ENCODE measurements around the gene RAB40C. TPM values are rescaled to one million over a fixed set of nuclear protein-coding genes. Genes with fewer than 3 reads are reported as not detected.

RAB40C gene
- total and polyA plus RNA-seq, 9 of the 15 experiments (the other 6 are each of a cell fraction or from before 2014, with no cell fraction given): 0.17 to 23.4 (median 8.7) TPM

DNA sequence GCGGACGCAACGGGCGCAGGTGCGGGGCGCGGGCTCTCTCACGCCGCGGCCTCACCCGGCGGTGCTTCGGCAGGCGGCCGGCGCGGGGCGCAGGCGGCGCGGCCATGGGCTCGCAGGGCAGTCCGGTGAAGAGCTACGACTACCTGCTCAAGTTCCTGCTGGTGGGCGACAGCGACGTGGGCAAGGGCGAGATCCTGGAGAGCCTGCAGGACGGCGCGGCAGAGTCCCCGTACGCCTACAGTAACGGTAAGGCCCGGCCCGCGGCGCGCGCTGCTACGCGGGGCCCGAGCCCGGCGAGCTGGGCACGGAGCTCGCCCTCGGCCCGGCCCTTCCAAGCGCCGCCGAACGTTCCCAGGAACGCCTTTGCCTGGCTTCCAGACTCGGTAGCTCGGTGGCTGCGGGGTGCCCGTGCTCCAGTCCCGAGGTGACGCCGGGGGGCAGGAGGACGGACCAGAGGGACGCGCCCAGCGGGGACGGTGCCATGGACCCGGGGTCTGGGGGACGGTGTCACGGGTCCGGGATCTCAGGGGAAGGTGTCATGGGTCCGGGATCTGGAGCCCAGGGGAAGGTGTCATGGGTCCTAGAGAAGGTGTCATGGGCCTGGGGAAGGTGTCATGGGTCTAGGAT lies 435 bp downstream of the RAB40C start (continued):
- TF ChIP-seq, protein P1, sequence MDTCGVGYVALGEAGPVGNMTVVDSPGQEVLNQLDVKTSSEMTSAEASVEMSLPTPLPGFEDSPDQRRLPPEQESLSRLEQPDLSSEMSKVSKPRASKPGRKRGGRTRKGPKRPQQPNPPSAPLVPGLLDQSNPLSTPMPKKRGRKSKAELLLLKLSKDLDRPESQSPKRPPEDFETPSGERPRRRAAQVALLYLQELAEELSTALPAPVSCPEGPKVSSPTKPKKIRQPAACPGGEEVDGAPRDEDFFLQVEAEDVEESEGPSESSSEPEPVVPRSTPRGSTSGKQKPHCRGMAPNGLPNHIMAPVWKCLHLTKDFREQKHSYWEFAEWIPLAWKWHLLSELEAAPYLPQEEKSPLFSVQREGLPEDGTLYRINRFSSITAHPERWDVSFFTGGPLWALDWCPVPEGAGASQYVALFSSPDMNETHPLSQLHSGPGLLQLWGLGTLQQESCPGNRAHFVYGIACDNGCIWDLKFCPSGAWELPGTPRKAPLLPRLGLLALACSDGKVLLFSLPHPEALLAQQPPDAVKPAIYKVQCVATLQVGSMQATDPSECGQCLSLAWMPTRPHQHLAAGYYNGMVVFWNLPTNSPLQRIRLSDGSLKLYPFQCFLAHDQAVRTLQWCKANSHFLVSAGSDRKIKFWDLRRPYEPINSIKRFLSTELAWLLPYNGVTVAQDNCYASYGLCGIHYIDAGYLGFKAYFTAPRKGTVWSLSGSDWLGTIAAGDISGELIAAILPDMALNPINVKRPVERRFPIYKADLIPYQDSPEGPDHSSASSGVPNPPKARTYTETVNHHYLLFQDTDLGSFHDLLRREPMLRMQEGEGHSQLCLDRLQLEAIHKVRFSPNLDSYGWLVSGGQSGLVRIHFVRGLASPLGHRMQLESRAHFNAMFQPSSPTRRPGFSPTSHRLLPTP (IDR thresholded peaks at IDR 0.05; ENCODE audit: borderline replicate concordance, extremely low read depth, insufficient read length): no peak
- TF ChIP-seq ZNF23 (CRISPR knock-in tag; IDR thresholded peaks at IDR 0.05) (no peak), HMGN3 (IDR thresholded peaks at IDR 0.05; ENCODE audit: borderline replicate concordance, extremely low read depth, insufficient read length, low read depth, low read length) (peak; percentile 40), RBM14 (IDR thresholded peaks at IDR 0.05; ENCODE audit: borderline replicate concordance, insufficient read depth, low read depth, low read length) (no peak), TAF7 (tag; IDR thresholded peaks at IDR 0.05) (no peak), NFIX (CRISPR knock-in tag; IDR thresholded peaks at IDR 0.05; ENCODE audit: low read depth) (no peak)
- TF ChIP-seq, protein P2, sequence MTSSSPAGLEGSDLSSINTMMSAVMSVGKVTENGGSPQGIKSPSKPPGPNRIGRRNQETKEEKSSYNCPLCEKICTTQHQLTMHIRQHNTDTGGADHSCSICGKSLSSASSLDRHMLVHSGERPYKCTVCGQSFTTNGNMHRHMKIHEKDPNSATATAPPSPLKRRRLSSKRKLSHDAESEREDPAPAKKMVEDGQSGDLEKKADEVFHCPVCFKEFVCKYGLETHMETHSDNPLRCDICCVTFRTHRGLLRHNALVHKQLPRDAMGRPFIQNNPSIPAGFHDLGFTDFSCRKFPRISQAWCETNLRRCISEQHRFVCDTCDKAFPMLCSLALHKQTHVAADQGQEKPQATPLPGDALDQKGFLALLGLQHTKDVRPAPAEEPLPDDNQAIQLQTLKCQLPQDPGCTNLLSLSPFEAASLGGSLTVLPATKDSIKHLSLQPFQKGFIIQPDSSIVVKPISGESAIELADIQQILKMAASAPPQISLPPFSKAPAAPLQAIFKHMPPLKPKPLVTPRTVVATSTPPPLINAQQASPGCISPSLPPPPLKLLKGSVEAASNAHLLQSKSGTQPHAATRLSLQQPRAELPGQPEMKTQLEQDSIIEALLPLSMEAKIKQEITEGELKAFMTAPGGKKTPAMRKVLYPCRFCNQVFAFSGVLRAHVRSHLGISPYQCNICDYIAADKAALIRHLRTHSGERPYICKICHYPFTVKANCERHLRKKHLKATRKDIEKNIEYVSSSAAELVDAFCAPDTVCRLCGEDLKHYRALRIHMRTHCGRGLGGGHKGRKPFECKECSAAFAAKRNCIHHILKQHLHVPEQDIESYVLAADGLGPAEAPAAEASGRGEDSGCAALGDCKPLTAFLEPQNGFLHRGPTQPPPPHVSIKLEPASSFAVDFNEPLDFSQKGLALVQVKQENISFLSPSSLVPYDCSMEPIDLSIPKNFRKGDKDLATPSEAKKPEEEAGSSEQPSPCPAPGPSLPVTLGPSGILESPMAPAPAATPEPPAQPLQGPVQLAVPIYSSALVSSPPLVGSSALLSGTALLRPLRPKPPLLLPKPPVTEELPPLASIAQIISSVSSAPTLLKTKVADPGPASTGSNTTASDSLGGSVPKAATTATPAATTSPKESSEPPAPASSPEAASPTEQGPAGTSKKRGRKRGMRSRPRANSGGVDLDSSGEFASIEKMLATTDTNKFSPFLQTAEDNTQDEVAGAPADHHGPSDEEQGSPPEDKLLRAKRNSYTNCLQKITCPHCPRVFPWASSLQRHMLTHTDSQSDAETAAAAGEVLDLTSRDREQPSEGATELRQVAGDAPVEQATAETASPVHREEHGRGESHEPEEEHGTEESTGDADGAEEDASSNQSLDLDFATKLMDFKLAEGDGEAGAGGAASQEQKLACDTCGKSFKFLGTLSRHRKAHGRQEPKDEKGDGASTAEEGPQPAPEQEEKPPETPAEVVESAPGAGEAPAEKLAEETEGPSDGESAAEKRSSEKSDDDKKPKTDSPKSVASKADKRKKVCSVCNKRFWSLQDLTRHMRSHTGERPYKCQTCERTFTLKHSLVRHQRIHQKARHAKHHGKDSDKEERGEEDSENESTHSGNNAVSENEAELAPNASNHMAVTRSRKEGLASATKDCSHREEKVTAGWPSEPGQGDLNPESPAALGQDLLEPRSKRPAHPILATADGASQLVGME (CRISPR knock-in tag; IDR thresholded peaks at IDR 0.05): peak; percentile 59; the same call in 1 of the 2 replicates
- TF ChIP-seq, protein P3, sequence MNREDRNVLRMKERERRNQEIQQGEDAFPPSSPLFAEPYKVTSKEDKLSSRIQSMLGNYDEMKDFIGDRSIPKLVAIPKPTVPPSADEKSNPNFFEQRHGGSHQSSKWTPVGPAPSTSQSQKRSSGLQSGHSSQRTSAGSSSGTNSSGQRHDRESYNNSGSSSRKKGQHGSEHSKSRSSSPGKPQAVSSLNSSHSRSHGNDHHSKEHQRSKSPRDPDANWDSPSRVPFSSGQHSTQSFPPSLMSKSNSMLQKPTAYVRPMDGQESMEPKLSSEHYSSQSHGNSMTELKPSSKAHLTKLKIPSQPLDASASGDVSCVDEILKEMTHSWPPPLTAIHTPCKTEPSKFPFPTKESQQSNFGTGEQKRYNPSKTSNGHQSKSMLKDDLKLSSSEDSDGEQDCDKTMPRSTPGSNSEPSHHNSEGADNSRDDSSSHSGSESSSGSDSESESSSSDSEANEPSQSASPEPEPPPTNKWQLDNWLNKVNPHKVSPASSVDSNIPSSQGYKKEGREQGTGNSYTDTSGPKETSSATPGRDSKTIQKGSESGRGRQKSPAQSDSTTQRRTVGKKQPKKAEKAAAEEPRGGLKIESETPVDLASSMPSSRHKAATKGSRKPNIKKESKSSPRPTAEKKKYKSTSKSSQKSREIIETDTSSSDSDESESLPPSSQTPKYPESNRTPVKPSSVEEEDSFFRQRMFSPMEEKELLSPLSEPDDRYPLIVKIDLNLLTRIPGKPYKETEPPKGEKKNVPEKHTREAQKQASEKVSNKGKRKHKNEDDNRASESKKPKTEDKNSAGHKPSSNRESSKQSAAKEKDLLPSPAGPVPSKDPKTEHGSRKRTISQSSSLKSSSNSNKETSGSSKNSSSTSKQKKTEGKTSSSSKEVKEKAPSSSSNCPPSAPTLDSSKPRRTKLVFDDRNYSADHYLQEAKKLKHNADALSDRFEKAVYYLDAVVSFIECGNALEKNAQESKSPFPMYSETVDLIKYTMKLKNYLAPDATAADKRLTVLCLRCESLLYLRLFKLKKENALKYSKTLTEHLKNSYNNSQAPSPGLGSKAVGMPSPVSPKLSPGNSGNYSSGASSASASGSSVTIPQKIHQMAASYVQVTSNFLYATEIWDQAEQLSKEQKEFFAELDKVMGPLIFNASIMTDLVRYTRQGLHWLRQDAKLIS (CRISPR knock-in tag; IDR thresholded peaks at IDR 0.05): no peak
- TF ChIP-seq, protein P4, sequence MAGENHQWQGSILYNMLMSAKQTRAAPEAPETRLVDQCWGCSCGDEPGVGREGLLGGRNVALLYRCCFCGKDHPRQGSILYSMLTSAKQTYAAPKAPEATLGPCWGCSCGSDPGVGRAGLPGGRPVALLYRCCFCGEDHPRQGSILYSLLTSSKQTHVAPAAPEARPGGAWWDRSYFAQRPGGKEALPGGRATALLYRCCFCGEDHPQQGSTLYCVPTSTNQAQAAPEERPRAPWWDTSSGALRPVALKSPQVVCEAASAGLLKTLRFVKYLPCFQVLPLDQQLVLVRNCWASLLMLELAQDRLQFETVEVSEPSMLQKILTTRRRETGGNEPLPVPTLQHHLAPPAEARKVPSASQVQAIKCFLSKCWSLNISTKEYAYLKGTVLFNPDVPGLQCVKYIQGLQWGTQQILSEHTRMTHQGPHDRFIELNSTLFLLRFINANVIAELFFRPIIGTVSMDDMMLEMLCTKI (IDR thresholded peaks at IDR 0.05; ENCODE audit: partially characterized antibody): no peak
- TF ChIP-seq, protein P5, sequence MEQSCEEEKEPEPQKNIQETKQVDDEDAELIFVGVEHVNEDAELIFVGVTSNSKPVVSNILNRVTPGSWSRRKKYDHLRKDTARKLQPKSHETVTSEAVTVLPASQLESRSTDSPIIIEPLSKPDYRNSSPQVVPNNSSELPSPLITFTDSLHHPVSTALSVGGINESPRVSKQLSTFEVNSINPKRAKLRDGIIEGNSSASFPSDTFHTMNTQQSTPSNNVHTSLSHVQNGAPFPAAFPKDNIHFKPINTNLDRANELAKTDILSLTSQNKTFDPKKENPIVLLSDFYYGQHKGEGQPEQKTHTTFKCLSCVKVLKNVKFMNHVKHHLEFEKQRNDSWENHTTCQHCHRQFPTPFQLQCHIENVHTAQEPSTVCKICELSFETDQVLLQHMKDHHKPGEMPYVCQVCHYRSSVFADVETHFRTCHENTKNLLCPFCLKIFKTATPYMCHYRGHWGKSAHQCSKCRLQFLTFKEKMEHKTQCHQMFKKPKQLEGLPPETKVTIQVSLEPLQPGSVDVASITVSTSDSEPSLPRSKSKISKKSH (CRISPR knock-in tag; IDR thresholded peaks at IDR 0.05): no peak
